ENCODE results near the gene ABCG4.

GRCh38 chr11:119196833-119197483 lies 48.1 kb downstream of the ABCG4 start:
- TF ChIP-seq POLR2A (IDR thresholded peaks at IDR 0.05), result no peak
- TF ChIP-seq CTCF (IDR thresholded peaks at IDR 0.05), result peak; percentile 67 to 87 (median 80)
